ENCODE measurements around the gene MAP7.
"Not testable (repeated sequence)": the region's sequence is repeated elsewhere in the genome, so short reads cannot be mapped to it uniquely, and the experiment has no call there.

Gene MAP7

GRCh38 chr6:136408204-136408603 lies 142.0 kb downstream of the MAP7 start:
- no peak overlapping the region for H3K4me3 ChIP-seq (ENCODE audit: control insufficient read depth, low read depth, low read length)
- DNase-seq (ENCODE audit: low read depth) = peak; percentile 11
- TF ChIP-seq CTCF (IDR thresholded peaks at IDR 0.05; ENCODE audit: control insufficient read depth, insufficient read depth, low read depth, low read length, missing control alignments) = no peak

- no peak overlapping the region for H3K4me3 ChIP-seq (ENCODE audit: control insufficient read depth, low read depth, low read length)
- no peak for DNase-seq (ENCODE audit: low read depth)
- no peak for TF ChIP-seq CTCF (IDR thresholded peaks at IDR 0.05; ENCODE audit: control insufficient read depth, insufficient read depth, low read depth, low read length, missing control alignments)
Measured at GRCh38 chr6:136405420-136406029, 144.7 kb downstream of the MAP7 start.

DNA sequence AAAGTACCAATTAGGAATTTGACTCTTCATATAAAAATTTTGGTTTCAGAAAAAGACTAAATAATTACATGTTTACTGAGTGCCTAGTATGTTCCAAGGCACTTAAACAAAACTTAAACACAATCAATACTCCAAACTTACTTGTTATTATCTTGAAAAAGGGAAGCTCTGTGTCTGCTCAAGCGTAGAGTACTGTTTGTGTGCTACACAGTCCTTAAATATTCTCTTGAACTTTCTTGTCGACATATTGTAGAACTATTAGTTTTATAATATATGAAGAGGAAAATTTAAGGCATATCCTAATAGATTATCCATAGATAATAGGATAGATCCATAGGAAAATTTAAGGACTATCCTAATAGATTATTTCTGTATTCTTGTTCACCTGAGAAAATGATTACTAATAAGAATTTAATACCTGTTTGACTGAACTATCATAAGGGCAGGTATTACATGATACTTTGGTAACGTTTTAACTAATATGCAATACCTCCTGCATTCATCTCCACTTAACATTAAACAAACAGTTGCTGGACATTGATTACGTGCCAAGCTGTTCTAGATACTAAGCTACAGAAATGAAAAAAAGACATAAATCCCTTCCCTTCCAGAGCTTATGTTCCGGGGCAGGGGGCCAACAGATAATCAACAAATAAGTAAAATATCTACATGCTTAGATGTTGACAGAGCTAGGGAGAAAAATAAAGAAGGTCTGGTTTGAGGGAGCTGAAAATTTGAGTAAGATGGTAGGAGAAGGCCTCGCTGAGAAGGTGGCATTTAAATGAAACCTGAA lies 145.4 kb downstream of the MAP7 start:
- no peak for TF ChIP-seq CTCF (IDR thresholded peaks at IDR 0.05; ENCODE audit: control insufficient read depth, insufficient read depth, low read depth, low read length, missing control alignments)
- DNase-seq (ENCODE audit: low read depth) = no peak
- no peak overlapping the region for H3K4me3 ChIP-seq (ENCODE audit: control insufficient read depth, low read depth, low read length)

- H3K4me3 ChIP-seq (ENCODE audit: control insufficient read depth, low read depth, low read length) = no peak overlapping the region
- DNase-seq (ENCODE audit: low read depth) = no peak
- no peak for TF ChIP-seq CTCF (IDR thresholded peaks at IDR 0.05; ENCODE audit: control insufficient read depth, insufficient read depth, low read depth, low read length, missing control alignments)
Measured at GRCh38 chr6:136404007-136404406, 146.2 kb downstream of the MAP7 start.

DNA sequence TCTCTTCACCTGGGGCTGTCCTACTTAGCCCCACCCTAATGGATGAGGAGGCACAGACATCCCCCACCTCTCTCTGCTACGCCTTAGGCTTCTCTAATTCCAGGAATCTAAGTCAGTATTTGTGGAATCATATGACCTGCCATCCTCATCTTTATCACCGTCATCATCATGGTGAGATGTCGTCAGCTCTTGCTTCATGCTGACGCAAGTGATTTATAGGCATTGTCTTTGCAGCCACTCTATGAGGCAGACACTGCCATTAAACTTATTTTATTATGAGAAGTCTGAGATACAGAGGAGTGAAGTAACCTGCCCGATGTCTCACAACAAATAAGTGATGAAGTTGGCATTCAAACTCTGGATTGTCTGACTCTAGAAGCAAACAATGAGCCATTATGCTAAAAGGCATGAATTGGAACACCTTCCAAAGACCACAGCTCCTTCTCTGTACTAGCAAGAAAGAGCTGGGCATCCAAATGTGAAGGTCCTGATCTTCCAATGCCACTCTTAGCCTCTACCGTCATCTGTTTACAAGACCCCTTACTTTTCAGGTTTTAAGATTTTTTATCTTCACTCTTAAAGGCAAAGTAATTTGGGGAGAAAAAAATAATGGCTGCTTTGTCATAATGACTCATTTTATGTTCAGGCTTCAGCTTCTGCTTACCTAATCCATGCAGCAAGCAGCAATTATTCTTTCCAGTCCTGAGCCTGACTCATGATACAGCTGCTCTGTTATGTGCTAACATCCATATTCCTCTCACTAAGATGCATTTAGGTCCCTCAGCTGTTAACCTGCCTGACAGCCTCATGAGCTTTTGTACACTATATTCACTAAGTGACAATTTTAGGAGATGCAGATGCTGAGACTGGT lies 146.9 kb downstream of the MAP7 start:
- DNase-seq (ENCODE audit: low read depth) = peak; percentile 90
- no peak overlapping the region for H3K4me3 ChIP-seq (ENCODE audit: control insufficient read depth, low read depth, low read length)
- TF ChIP-seq CTCF (IDR thresholded peaks at IDR 0.05; ENCODE audit: control insufficient read depth, insufficient read depth, low read depth, low read length, missing control alignments) = no peak

GRCh38 chr6:136401749-136402148 lies 148.5 kb downstream of the MAP7 start:
- no peak overlapping the region for H3K4me3 ChIP-seq (ENCODE audit: control insufficient read depth, low read depth, low read length)
- no peak for TF ChIP-seq CTCF (IDR thresholded peaks at IDR 0.05; ENCODE audit: control insufficient read depth, insufficient read depth, low read depth, low read length, missing control alignments)
- DNase-seq (ENCODE audit: low read depth) = peak; percentile 7

- DNase-seq (ENCODE audit: low read depth); H3K4me3 ChIP-seq (ENCODE audit: control insufficient read depth, low read depth, low read length): not testable (repeated sequence)
Measured at GRCh38 chr6:136401236-136401635, 149.0 kb downstream of the MAP7 start.

All from AG09309 (cell line).